ENCODE results near the gene TAGLN2.

The TAGLN2 gene

DNA sequence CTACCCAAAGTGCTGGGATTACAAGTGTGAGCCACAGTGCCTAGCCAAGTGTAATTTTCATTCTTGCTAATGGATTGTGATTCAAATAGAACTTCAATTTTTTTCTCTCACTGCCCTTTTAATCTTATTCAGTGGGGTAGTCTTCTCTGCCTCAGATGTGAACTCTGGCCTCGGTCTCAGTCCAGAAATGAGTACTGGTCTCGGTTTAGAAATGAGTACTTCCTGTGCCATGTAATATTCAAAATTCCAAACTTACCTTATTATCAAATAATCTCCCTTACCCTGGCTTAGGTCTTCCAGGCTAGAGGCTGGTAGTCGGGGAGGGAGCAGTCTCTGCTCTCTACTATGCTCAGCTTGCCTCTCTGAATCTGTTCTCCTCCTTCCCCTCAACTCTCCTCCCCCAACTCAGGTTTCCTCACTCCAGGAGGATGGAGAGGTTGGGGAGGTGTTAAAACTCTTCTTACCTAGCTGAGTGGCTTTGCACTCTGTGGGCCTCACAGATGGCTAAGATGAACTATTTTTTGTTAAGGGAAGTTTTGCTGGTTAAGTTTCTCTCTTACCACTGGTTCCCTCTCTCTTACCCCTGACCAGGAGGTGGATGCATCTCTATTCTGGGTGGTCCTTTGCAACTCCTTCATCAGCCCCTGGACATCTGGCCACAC, 33.5 kb upstream of the TAGLN2 start:
- Histone ChIP-seq H3K4me1 (no peaks in the 10 kb centered on the region), H3K27me3 (ENCODE audit: low read depth) (no peaks in the 10 kb centered on the region), H3K4me3 (no peak overlapping the region), H3K36me3 (replicated peaks) (no peaks in the 10 kb centered on the region), H3K9me3 (no peaks in the 10 kb centered on the region)
- DNase-seq (ENCODE audit: low spot score in 2 of 2), result no peak
- in situ Hi-C loops (cut with MboI; ENCODE audit: low sequenced_read_pairs), result no loop called here

DNA sequence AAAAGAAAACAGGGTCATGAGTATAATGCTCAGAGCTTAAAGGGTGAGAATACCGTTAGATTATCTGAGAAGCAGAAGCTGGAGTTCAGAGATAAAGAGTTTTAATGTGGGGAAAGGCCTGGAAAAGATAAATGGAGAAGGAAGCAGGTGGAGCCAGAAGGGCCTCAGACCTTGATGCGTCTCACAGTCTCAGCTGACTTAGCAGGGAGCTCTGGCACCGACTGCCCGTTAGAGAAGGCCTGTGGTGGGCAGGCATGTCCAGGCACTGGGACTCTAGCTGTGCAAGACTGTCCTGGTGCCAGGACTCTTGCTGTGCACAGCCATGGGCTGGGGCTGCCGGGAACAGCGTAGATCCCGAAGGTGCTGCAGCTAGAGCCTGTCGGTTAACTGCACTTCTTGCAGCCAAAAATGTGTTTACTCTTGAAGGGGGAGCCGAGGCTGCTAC, 32.5 kb upstream of the TAGLN2 start:
- Histone ChIP-seq H3K9me3 (no peaks in the 10 kb centered on the region), H3K36me3 (replicated peaks) (no peaks in the 10 kb centered on the region), H3K27me3 (ENCODE audit: low read depth) (no peaks in the 10 kb centered on the region), H3K4me1 (no peaks in the 10 kb centered on the region), H3K4me3 (no peak overlapping the region)
- no peak for DNase-seq (ENCODE audit: low spot score in 2 of 2)
- in situ Hi-C loops (cut with MboI; ENCODE audit: low sequenced_read_pairs), result no loop called here

DNA sequence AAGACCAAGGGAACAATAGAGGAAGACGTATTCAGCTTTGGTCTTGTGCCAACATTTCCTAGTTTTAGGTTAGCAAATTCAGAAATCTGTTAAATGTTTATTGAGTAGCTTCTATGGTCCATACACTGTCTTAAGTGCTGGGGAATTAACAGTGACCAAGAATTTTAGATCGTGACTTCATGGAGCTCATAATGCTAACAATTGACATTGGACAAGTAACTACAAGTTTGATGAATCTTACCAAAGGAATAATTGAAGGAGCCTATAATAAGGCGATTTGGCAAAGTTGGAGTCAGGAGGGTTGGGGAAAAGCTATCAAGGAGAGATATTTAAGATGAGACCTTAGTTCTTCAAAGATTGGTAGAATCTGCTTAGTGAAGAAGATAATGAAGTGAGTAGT, 30.1 kb upstream of the TAGLN2 start:
- H3K4me1 ChIP-seq, result no peaks in the 10 kb centered on the region
- H3K27me3 ChIP-seq (ENCODE audit: low read depth), result no peaks in the 10 kb centered on the region
- in situ Hi-C loops (cut with MboI; ENCODE audit: low sequenced_read_pairs), result no loop called here
- no peaks in the 10 kb centered on the region for H3K36me3 ChIP-seq (replicated peaks)
- H3K4me3 ChIP-seq, result no peak overlapping the region
- no peaks in the 10 kb centered on the region for H3K9me3 ChIP-seq
- DNase-seq (ENCODE audit: low spot score in 2 of 2), result no peak

DNA sequence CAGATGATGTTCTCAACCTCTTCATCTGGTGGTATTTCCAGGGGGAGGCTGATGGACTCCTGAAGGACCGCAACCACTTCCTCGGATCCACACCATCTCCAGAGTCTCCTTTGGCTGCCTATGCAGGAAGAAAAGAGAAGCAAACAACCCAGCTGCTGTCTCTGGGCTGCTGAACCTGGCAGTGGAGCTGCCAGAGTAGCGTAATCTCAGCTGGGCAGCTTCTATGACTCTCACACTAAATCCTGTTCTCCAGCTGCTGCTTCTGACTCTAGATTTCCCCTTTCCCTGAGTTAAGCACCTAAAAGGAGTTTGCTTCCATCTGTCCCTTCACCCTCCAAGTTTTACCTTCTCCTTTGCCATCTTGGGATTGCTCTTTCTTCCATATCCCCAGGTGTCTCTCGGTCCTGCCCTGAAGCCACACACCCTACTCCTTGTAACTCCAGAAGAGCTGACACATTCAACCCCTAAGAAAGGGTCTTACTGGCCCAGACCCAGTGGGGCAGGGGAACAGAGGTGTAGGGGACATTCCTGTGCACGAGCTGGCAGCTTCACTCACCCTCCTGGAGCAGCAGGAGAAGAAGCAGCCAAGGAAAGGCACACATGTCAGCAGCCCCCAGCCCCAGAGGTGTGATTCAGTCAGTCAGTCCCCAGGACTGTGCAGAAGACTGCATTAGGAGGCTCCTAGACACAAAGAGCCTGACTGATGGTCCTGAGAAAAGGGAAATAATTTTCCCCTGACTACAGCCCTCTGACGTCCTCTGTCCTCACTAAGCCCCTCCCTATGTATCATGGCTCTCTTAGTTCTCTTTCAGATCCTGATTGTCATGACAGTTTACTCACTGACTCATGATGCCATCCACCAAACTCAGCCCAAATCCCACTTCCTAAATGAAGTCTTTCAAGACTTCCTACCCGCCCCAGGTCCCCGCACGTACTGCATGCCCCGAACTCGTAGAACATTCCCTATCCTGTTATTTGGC, 28.5 kb upstream of the TAGLN2 start, which contains the start of gene SLAMF9:
Gene SLAMF9, minus strand, starts transcription at position 702 of the 980 bp plus-strand sequence. Its CDS starts 100 bp downstream, at position 602.
- in situ Hi-C loops (cut with MboI; ENCODE audit: low sequenced_read_pairs), result no loop called here

DNA sequence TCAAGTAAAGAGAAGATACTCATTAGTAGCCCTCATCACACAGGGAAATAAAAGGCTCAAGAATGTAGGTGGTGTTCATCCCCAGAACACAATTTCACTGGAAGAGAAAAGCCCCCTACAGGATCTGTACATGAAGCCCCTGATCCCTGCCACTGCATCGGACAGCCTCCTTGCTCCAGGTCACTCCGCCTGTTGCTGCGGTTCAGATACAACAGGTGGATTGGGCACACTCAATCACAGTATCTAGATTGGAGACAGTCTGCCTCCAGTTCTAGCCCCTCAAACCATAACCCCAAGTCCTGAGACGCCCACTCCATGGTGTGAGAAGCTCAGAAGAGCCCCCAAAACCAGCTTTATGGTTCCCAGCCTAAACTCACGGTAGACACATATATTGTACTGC, 27.6 kb upstream of the TAGLN2 start:
- no peak for DNase-seq (ENCODE audit: low spot score in 2 of 2)
- no peaks in the 10 kb centered on the region for H3K36me3 ChIP-seq (replicated peaks)
- no peaks in the 10 kb centered on the region for H3K9me3 ChIP-seq
- H3K4me1 ChIP-seq, result no peaks in the 10 kb centered on the region
- H3K4me3 ChIP-seq, result no peak overlapping the region
- in situ Hi-C loops (cut with MboI; ENCODE audit: low sequenced_read_pairs), result no loop called here
- no peaks in the 10 kb centered on the region for H3K27me3 ChIP-seq (ENCODE audit: low read depth)

More for the DNA sequence above, 28.5 kb upstream of the TAGLN2 start, which contains the start of gene SLAMF9:
- Histone ChIP-seq H3K4me1 (no peaks in the 10 kb centered on the region), H3K4me3 (no peak within 1 kb of the TSS), H3K36me3 (replicated peaks) (no peaks in the 10 kb centered on the region), H3K27me3 (ENCODE audit: low read depth) (no peaks in the 10 kb centered on the region), H3K9me3 (no peaks in the 10 kb centered on the region)
- DNase-seq (ENCODE audit: low spot score in 2 of 2), result no peak

DNA sequence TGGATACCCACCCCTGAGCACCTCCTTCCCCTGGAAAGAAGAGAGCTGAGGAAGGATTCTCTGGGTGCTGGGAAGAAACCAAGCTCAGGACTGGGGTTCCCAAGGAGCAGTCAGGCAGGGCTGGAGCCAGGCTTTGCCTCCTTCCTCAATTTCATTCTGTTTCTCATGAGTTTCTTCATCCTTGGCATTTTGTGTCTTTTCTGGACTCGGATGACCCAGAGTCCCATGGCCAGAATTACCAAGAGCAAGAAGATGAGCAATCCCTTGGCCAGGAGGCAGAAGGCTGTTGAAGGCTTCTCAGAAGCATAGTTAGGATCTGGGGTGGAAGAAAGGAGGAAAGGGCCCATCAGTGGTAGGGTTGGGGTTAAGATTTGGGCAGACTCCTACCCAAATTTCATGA, 26.2 kb upstream of the TAGLN2 start:
- DNase-seq (ENCODE audit: low spot score in 2 of 2), result no peak
- no peak overlapping the region for H3K4me3 ChIP-seq
- H3K4me1 ChIP-seq, result 0 out of 2 replicates have a peak, but pooled peaks cover 4% of the 10 kb centered on the region
- H3K36me3 ChIP-seq (replicated peaks), result no peaks in the 10 kb centered on the region
- in situ Hi-C loops (cut with MboI; ENCODE audit: low sequenced_read_pairs), result no loop called here
- H3K27me3 ChIP-seq (ENCODE audit: low read depth), result no peaks in the 10 kb centered on the region
- no peaks in the 10 kb centered on the region for H3K9me3 ChIP-seq

DNA sequence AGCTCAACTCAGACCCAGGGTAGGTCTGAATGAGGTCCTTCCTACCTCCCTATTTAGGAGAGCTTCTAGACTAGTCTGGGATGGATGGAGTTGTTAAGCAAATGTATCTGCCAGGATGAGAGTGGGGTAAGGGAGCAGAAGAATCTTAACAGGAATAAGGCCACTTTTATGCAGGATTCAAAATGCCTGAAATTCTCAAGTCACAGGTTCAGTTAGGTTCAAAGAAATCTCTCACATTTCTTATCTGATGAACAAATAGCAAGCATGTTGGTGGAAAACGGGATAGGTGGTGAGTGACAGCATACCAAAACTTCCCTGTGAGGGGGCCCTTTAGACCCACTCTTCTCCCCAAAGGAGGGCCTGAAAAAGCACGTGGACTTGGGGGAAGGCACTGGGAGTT, 25.7 kb upstream of the TAGLN2 start:
- DNase-seq (ENCODE audit: low spot score in 2 of 2), result no peak
- no peaks in the 10 kb centered on the region for H3K27me3 ChIP-seq (ENCODE audit: low read depth)
- H3K4me1 ChIP-seq, result peaks cover 6% of the 10 kb centered on the region
- H3K9me3 ChIP-seq, result no peaks in the 10 kb centered on the region
- no peak overlapping the region for H3K4me3 ChIP-seq
- H3K36me3 ChIP-seq (replicated peaks), result no peaks in the 10 kb centered on the region
- in situ Hi-C loops (cut with MboI; ENCODE audit: low sequenced_read_pairs), result no loop called here

DNA sequence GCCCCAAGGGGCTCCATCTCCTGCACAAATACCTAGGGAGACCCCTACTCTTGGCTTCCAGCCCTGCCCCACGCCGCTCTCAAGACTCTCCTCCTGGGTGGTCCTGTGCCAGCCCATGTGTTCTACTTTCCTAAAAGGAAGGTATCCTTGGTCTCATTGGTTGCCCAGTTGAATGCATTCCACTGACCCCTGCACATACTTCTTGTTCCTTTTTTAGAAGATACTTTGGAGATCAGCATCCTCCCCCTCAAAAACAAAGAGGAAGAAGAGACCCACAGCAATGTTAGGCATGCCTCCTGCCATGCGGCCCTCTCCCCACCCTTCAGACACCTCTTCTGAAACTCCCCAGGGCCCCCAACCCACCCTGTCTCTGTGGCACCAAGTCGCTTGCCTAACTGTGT, 24.7 kb upstream of the TAGLN2 start:
- DNase-seq (ENCODE audit: low spot score in 2 of 2), result no peak
- no peaks in the 10 kb centered on the region for H3K9me3 ChIP-seq
- no peaks in the 10 kb centered on the region for H3K27me3 ChIP-seq (ENCODE audit: low read depth)
- no peak overlapping the region for H3K4me3 ChIP-seq
- in situ Hi-C loops (cut with MboI; ENCODE audit: low sequenced_read_pairs), result loop anchor here (25.0 kb wide), 2 partner anchors 287 to 412 kb away; partner anchors contain the start of gene NHLH1
- H3K36me3 ChIP-seq (replicated peaks), result no peaks in the 10 kb centered on the region
- peaks cover 12% of the 10 kb centered on the region for H3K4me1 ChIP-seq

DNA sequence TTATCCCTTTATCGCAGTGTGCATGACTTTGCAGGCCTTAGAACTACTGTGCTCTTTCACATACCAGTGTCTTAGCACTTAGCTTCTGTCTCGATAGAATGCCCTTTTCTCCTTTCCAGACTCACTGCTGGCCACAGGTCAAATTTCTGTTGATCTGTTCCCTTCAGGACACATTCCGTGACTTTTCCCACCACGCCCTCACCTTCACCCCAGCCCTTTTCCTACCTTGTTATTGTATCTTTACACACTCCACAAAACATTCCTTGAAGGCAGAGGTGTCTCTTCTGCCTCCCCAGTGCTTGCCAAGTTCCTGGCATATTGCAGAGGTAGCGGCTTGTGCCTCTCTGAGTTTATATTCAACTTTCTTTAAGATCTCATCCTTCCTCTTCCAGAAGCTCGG, 23.8 kb upstream of the TAGLN2 start:
- H3K36me3 ChIP-seq (replicated peaks), result no peaks in the 10 kb centered on the region
- in situ Hi-C loops (cut with MboI; ENCODE audit: low sequenced_read_pairs), result loop anchor here (25.0 kb wide), 2 partner anchors 288 to 413 kb away; partner anchors contain the start of gene NHLH1
- no peaks in the 10 kb centered on the region for H3K9me3 ChIP-seq
- H3K4me3 ChIP-seq, result no peak overlapping the region
- peaks cover 14% of the 10 kb centered on the region for H3K4me1 ChIP-seq
- DNase-seq (ENCODE audit: low spot score in 2 of 2), result no peak
- no peaks in the 10 kb centered on the region for H3K27me3 ChIP-seq (ENCODE audit: low read depth)

DNA sequence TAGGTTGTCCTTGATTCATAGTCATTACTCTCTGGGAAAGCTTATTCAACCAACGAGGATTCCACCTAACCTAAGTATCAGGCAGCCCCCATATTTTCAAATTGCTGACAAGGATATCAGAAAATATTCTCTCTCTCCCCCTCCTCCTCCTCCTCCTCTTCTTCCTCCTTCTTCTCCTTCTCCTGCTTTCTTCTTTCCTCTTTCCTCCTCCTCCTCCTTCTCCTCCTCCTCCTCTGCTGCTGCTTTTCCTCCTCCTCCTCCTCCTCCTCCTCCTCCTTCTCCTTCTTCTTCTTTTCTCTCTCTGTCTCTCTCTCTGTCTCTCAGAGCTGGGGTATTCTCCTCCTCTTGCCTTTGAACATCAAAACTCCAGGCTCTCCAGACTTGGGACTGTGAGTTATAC, 22.6 kb upstream of the TAGLN2 start:
- Histone ChIP-seq H3K4me1 (peaks cover 14% of the 10 kb centered on the region), H3K36me3 (replicated peaks) (no peaks in the 10 kb centered on the region), H3K27me3 (ENCODE audit: low read depth) (no peaks in the 10 kb centered on the region), H3K9me3 (no peaks in the 10 kb centered on the region), H3K4me3 (no peak overlapping the region)
- DNase-seq (ENCODE audit: low spot score in 2 of 2), result no peak
- in situ Hi-C loops (cut with MboI; ENCODE audit: low sequenced_read_pairs), result loop anchor here (25.0 kb wide), 2 partner anchors 289 to 414 kb away; partner anchors contain the start of gene NHLH1

DNA sequence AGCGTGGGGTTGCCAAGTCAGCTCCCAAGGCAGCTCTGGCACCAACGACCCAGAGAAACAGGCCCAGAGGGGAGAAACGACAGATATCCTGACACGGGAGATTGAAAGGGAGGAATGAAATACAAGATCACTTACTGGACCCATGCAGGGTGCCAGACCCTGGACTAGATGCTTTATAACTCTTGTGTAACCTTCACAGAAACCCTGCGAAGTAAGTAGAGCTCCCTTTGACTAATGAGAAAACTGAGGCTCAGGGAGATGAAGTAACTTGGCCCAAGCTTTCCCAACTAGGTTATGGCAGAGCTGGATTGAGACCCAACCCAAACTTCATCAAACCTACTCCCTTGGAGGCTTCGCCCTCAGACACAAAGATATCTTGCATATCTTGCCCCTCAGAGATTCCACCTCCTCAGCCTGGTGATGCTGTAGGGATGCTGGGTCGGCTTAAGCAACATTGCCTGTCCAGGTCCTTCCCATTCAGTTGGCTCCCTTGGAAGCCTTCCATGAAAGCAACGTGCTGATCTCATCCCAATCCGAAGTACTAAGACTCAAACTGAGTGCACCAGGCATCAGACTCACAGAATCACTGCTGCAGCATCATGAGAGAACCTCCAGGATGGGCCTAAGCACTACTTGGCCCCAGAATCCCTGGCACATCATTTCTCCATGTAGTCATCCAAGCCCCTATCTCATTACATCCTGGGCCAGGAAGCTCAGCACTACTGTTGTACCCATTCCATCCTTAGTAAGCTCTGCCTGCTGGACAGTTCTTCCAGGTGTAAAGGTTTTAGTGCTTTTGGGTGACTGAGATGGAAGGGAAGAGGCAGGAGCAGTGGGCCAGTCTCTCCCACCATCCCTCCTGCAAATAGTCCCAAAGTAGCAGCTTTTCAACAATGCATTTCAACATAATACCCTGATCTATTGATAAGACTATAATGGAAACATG, 21.2 kb upstream of the TAGLN2 start:
- no peak for DNase-seq (ENCODE audit: low spot score in 2 of 2)
- Histone ChIP-seq H3K4me1 (peaks cover 14% of the 10 kb centered on the region), H3K36me3 (replicated peaks) (no peaks in the 10 kb centered on the region), H3K9me3 (no peaks in the 10 kb centered on the region), H3K4me3 (peak overlapping the region; percentile 43), H3K27me3 (ENCODE audit: low read depth) (no peaks in the 10 kb centered on the region)
- in situ Hi-C loops (cut with MboI; ENCODE audit: low sequenced_read_pairs), result loop anchor here (25.0 kb wide), 2 partner anchors 291 to 416 kb away; partner anchors contain the start of gene NHLH1

DNA sequence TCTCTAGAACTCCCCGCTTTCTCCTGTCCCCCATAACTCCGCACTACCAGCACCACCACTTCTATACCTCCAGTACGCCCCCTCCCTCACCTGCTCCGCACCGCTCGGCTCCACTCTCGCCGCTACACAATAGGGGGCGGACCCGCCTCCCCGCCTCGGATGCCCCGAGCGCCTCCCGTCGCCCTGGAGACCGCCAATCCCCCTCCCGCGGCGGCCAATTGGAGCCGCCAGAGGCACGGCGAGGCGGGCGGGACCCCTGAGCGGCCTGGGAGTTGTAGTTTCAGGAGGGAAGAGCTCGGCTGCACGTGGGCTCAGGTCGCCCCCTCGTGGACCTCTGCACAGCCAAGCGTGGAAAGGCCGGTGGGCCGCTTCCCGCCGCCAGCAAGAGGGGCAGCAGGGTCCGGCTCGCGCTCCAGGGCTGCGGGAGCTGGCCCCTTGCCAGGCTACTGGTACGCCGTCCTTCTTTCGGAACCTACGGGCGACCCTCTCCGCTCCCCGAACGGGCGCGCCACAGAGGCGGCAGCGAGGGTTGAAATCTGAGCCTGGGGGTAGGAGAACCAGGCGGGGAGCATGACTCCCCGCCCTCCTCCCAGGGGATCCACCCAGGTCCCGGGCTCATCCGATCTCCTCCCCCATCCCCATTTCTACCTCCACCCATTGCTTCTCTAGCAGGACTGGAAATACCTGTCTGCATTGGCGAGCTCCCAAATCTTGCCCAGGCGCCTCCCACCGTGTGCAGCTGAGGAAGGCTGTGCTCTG, 20.4 kb upstream of the TAGLN2 start, which contains the start of gene IGSF9:
Gene IGSF9, minus strand, starts transcription at position 131 of the 759 bp plus-strand sequence. CDS start 2,159 bp downstream, outside the sequence.
- Histone ChIP-seq H3K4me1 (peaks cover 14% of the 10 kb centered on the region), H3K9me3 (no peaks in the 10 kb centered on the region), H3K27me3 (ENCODE audit: low read depth) (no peaks in the 10 kb centered on the region), H3K4me3 (peak within 1 kb of the TSS; percentile 43), H3K36me3 (replicated peaks) (no peaks in the 10 kb centered on the region)
- peak; percentile 89 to 96 for DNase-seq (ENCODE audit: low spot score in 2 of 2)
- in situ Hi-C loops (cut with MboI; ENCODE audit: low sequenced_read_pairs), result loop anchor here (25.0 kb wide), 2 partner anchors 292 to 417 kb away; partner anchors contain the start of gene NHLH1

Measured in HAP-1 (cell line).